Endothelial cell of umbilical vein (primary cell): Measurements from ENCODE around the gene EXD3. TPM values are rescaled to one million over a fixed set of nuclear protein-coding genes. Genes with fewer than 3 reads are reported as not detected.

Source experiments
- BruUV-seq: library from RNA; stranded (reverse); fragments of 400-500 nt; replicated peaks from 2 replicates; lab custom pipeline; 2021; lab: Mats Ljungman, UMichigan
- CTCF ChIA-PET: fragments of 300-600, 350-600 bp; sonication (Branson Sonifier 250); formaldehyde crosslinking; loops from one replicate; lab custom pipeline; 2021; ENCODE audit warnings: antibody characterized with exemption, inconsistent platforms; lab: Charles Lee
- POLR2A ChIA-PET: fragments of 300-600, 350-600 bp; sonication (Branson Sonifier 250); formaldehyde crosslinking; loops from one replicate; lab custom pipeline; 2021; ENCODE audit warnings: antibody characterized with exemption, inconsistent platforms; lab: Charles Lee
- DNase-seq: peaks from one replicate; pipeline ENCODE4 v3.0.0-alpha.2; 2011; ENCODE audit warnings: low read depth, low spot score
- FAIRE-seq: peaks from 2 replicates; lab custom pipeline; 2011; peaks lifted over from hg19 to GRCh38; lab: Jason Lieb, UNC
- H2AFZ ChIP-seq: 2 replicates; pipeline ENCODE4 v1.6.0; 2012; ENCODE audit warnings: low read depth, low read length, control low read depth, inconsistent platforms
- H3K27ac ChIP-seq: 2 replicates; pipeline ENCODE4 v1.5.1; 2011; ENCODE audit warnings: low read depth, mild to moderate bottlenecking, control low read depth, low read length, moderate library complexity; ENCODE audit not compliant: insufficient read depth
- H3K27me3 ChIP-seq, 2 experiments: 2 replicates each; pipeline versions ENCODE4 v1.6.0 to v1.6.1; 2011; ENCODE audit warnings: low read length in 2 of 2, mixed read lengths in 1 of 2; ENCODE audit not compliant: control insufficient read depth in 2 of 2, insufficient read depth in 2 of 2
- H3K36me3 ChIP-seq, 2 experiments: 2 replicates in 1 of 2; 3 replicates in 1 of 2; pipeline ENCODE4 v1.5.1; 2011; ENCODE audit warnings: low read length in 2 of 2, mild to moderate bottlenecking in 1 of 2, moderate library complexity in 1 of 2; ENCODE audit not compliant: control insufficient read depth in 2 of 2, insufficient read depth in 2 of 2; ENCODE audit errors: extremely low read depth in 1 of 2
- H3K4me1 ChIP-seq: 3 replicates; pipeline ENCODE4 v1.5.1; 2011; ENCODE audit warnings: mild to moderate bottlenecking, low read length; ENCODE audit not compliant: control insufficient read depth, insufficient read depth; ENCODE audit errors: extremely low read depth
- H3K4me2 ChIP-seq: 2 replicates; pipeline ENCODE4 v1.6.1; 2011; ENCODE audit warnings: low read length, control low read depth, mixed read lengths; ENCODE audit not compliant: insufficient read depth
- H3K4me3 ChIP-seq, 3 experiments: fragments of 200-600 bp in 1 of 3; sonication (generic), shearing (Covaris generic) in 1 of 3; replicated peaks in 1 of 3; 2 replicates each; pipeline ENCODE4 v1.5.1; 2011 to 2016; ENCODE audit warnings: control low read depth in 3 of 3, low read length in 3 of 3, mild to moderate bottlenecking in 2 of 3, inconsistent platforms in 1 of 3, low read depth in 1 of 3, moderate library complexity in 1 of 3; ENCODE audit not compliant: insufficient read depth in 1 of 3
- H3K79me2 ChIP-seq: 2 replicates; pipeline ENCODE4 v1.6.0; 2012; ENCODE audit warnings: low read length, inconsistent platforms; ENCODE audit not compliant: control insufficient read depth, insufficient read depth
- H3K9ac ChIP-seq: replicated peaks from 2 replicates; pipeline ENCODE3; 2011; ENCODE audit warnings: low read length, control low read depth; ENCODE audit not compliant: insufficient read depth; ENCODE audit errors: extremely low read depth
- H3K9me1 ChIP-seq: replicated peaks from 3 replicates; pipeline ENCODE4 v1.6.0; 2011; ENCODE audit warnings: mild to moderate bottlenecking, low read length; ENCODE audit not compliant: control insufficient read depth, insufficient read depth; ENCODE audit errors: extremely low read depth
- H3K9me3 ChIP-seq: replicated peaks from 2 replicates; pipeline ENCODE4 v1.5.1; 2012; ENCODE audit warnings: low read length, inconsistent platforms; ENCODE audit not compliant: control insufficient read depth, insufficient read depth
- H4K20me1 ChIP-seq: replicated peaks from 2 replicates; pipeline ENCODE3; 2011; ENCODE audit warnings: mild to moderate bottlenecking, low read length; ENCODE audit not compliant: control insufficient read depth, insufficient read depth; ENCODE audit errors: extremely low read depth
- CTCF ChIP-seq, 2 donors: IDR thresholded peaks; 1 replicate in 1 of 2; 2 replicates in 1 of 2; pipeline ENCODE4 v1.5.1; 2011; ENCODE audit warnings: low read length in 2 of 2, mild to moderate bottlenecking in 2 of 2, moderate library complexity in 2 of 2, control low read depth in 1 of 2, inconsistent platforms in 1 of 2, low read depth in 1 of 2; ENCODE audit not compliant: insufficient read depth in 1 of 2; ENCODE audit errors: extremely low read depth in 1 of 2
- EZH2 ChIP-seq: IDR thresholded peaks from 2 replicates; pipeline ENCODE4 v1.6.1; 2012; ENCODE audit warnings: borderline replicate concordance, low read depth, mild to moderate bottlenecking, moderate library complexity, low read length, inconsistent platforms; ENCODE audit not compliant: severe bottlenecking
- FOS ChIP-seq: IDR thresholded peaks from 2 replicates; pipeline ENCODE4 v1.6.1; 2011; ENCODE audit warnings: mild to moderate bottlenecking, low read length, moderate library complexity, borderline replicate concordance; ENCODE audit not compliant: insufficient read depth
- GATA2 ChIP-seq: IDR thresholded peaks from 2 replicates; pipeline ENCODE4 v1.7.0; 2011; ENCODE audit warnings: low read depth, mild to moderate bottlenecking, moderate library complexity, mixed read lengths, low read length; ENCODE audit not compliant: insufficient read length, insufficient read depth
- JUN ChIP-seq: IDR thresholded peaks from 2 replicates; pipeline ENCODE4 v1.6.1; 2011; ENCODE audit warnings: borderline replicate concordance, low read depth; ENCODE audit not compliant: insufficient read length, insufficient read depth
- MAX ChIP-seq: IDR thresholded peaks from 2 replicates; pipeline ENCODE4 v1.6.1; 2011; ENCODE audit not compliant: insufficient read depth, insufficient read length
- MYC ChIP-seq: IDR thresholded peaks from one replicate; pipeline ENCODE4 v1.6.1; 2011; ENCODE audit warnings: mild to moderate bottlenecking, low read depth, low read length
- POLR2A ChIP-seq: IDR thresholded peaks from 2 replicates; pipeline ENCODE4 v1.6.1; 2012; ENCODE audit warnings: low read depth, mild to moderate bottlenecking, control low read depth, low read length
- POLR2AphosphoS5 ChIP-seq: IDR thresholded peaks from 2 replicates; pipeline ENCODE4 v1.6.1; 2012; ENCODE audit warnings: low read depth, mild to moderate bottlenecking, control low read depth, low read length, moderate library complexity; ENCODE audit not compliant: insufficient read depth
- dilution Hi-C: fragments of 300-500 bp; cut with MboI; formaldehyde crosslinking; loops from one replicate; pipeline ENCODE4 v1.15.0; 2019; ENCODE audit warnings: low sequenced_read_pairs; ENCODE audit not compliant: extremely low pct_ligation_motif_present
- intact Hi-C: fragments of 100-400 bp; cut with micrococcal nuclease; formaldehyde crosslinking; loops from one replicate; pipeline ENCODE4 v1.10.0; 2022
- polyA plus RNA-seq, 4 experiments: library from polyadenylated mRNA; depleted of rRNA in 3 of 4; stranded (reverse) in 3 of 4; unstranded in 1 of 4; fragments of >200 nt; gene quantifications; 2 replicates each; pipeline versions ENCODE4 v1.2.1 to v1.2.3, GENCODE V29; 2011 to 2012; ENCODE audit warnings: missing spikeins in 1 of 4
- total RNA-seq: library from RNA; stranded (reverse); gene quantifications from 2 replicates; pipeline ENCODE4 v1.2.3, GENCODE V29; 2021

The EXD3 gene
- total and polyA plus RNA-seq, 2 donors (not counting 3 experiments of a cell fraction or from before 2014, with no cell fraction given): 17.7 to 30.3 TPM

GRCh38 chr9:137432687-137433348, 9.9 kb upstream of the EXD3 start:
- Histone ChIP-seq H3K27ac (no peak overlapping the region), H3K9ac (no peak overlapping the region), H3K36me3 (no peaks in the 10 kb centered on the region), H3K9me3 (no peaks in the 10 kb centered on the region), H2AFZ (no peak overlapping the region), H3K9me1 (no peaks in the 10 kb centered on the region), H3K27me3 (no peaks in the 10 kb centered on the region), H3K4me3 (no peak overlapping the region), H3K4me2 (no peak overlapping the region), H3K79me2 (no peaks in the 10 kb centered on the region), H4K20me1 (no peaks in the 10 kb centered on the region), H3K4me1 (no peaks in the 10 kb centered on the region)
- intact Hi-C loops: no loop called here
- FAIRE-seq (no peak), DNase-seq (no peak)
- TF ChIP-seq MAX (no peak), GATA2 (no peak), POLR2A (no peak), JUN (no peak), CTCF (IDR thresholded peaks at IDR 0.05; ENCODE audit: extremely low read depth in 1 of 2, insufficient read depth in 1 of 2, low read depth in 1 of 2, low read length in 2 of 2) (no peak), EZH2 (no peak), MYC (no peak), FOS (no peak), POLR2AphosphoS5 (no peak)
- BruUV-seq: no TSS peak
- ChIA-PET POLR2A (no interaction called here), CTCF (interaction anchor here (1.6 to 4.5 kb wide), 2 partner anchors 9 to 10 kb away, joined by 3 to 28 read pairs; partner anchors contain the start of genes EXD3 and NOXA1)
- dilution Hi-C loops: no loop called here
